NCI-H1417 treated with DMSO at 0.1 percent for 48 hours (cell line): Measurements from ENCODE around the gene PSG7.
"Not testable (repeated sequence)": the region's sequence is repeated elsewhere in the genome, so short reads cannot be mapped to it uniquely, and the experiment has no call there.

Source experiments
- DNase-seq: peaks from one replicate; lab custom pipeline; 2025; lab: John Stamatoyannopoulos, UW

Gene PSG7

DNA sequence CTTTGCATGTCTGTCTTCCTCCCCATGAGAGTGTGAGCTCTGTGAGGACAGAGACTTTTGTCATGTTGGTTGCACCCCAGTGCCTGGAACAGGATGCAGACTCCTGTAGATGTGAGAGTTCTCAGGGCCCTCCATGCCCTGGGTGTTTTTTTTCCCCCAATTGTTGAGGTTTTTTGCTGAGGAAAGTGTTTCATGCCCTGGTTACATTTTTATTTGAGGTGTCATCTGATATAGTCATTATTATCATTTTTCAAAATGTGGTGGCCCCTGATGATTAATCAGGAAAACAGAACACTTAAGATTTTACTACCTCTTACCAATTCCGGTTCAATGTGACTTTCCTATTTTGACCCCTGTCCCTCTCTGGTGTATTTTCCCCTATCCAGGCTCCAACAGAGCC lies 20.1 kb downstream of the PSG7 start:
- not testable (repeated sequence) for DNase-seq

DNA sequence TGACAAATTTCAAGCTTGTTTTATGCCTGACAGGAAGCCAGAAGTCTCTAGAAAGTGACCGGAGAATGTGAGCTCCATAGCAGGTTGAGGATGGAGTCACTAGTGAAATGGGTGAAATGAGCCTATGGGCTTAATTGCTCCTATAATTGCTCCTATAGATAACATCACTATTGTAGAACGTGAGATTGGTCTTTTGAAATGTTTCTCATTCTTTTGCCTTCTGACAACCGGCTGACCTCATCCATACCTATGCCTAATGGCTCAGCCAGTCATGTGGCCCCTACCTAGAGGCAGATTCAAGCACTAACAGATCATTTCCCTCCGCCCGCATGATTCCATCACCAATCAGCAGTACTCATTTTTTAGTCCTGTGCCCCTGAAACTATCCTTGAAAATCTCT lies 23.5 kb downstream of the PSG7 start:
- DNase-seq = not testable (repeated sequence)

DNA sequence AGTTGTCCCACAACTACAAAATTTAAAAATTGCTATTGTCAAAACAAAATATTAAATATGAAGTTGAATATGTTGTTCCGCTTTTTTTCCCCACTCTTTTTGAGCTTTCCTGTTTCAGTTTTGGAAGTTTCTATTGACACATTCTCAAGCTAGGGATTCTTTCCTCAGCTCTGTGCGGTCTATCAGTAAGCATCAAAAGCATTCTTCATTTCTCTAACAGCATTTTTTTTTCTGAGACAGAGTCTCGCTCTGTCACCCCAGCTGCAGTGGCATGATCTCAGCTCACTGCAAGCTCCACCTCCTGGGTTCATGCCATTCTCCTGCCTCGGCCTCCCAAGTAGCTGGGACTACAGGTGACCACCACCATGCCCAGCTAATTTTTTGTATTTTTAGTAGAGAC lies 24.1 kb downstream of the PSG7 start:
- DNase-seq = not testable (repeated sequence)

DNA sequence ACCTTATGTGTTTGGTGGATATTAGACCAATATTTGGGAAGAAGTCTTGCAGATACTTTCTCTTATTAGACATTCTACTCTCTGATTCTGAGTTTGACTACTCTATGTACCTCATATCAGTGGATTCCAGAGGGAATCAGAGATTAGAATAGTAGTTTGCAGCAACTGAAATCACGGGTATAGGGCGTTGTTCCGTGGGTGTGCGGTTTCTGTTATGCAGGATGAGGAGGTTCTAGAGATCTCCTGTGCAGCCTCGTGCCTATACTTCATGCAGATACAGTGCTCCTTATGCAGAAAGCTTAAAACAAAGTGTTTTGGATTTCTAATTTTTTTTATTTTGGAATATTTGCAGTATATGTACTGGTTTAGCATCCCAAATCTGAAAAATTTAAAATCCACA lies 25.3 kb downstream of the PSG7 start:
- not testable (repeated sequence) for DNase-seq

DNA sequence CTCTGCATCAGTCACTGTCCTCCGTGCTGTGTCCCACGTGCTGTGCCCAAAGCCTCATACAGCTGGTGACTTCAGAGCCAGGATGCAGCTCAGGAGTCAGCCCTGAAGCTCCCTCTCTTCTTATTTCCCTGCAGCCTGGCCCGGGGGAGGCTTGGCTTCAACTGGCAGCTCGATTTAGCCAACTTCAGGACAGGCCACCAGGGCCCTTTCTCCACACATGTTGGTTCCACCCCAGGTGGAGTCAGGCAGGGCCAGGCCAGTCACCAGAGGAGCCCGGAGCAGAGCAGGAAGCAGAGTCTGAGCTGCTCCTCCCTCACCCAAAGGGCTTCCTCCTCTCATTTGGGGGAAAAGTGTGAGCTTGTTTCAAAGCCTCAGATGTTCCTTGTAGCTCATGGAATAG lies 30.8 kb downstream of the PSG7 start:
- DNase-seq = not testable (repeated sequence)

DNA sequence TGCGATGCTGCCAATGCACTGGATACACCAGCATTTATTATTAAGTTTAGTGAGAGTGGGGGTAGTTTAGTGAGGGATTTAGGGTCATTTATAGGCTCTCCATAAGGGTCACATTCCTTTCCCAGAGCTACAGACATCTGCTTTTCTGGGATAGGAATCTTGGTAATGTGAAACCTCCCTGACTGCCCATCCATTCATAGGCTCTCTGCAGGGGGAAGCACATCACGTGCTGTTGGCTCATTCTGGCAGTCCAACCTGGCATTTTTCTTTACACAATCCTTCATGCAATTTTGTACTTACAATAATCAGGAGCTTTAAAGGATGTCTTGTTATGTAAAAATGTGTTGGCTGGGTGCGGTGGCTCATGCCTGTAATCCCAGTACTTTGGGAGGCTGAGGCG lies 36.4 kb downstream of the PSG7 start:
- DNase-seq = not testable (repeated sequence)

DNA sequence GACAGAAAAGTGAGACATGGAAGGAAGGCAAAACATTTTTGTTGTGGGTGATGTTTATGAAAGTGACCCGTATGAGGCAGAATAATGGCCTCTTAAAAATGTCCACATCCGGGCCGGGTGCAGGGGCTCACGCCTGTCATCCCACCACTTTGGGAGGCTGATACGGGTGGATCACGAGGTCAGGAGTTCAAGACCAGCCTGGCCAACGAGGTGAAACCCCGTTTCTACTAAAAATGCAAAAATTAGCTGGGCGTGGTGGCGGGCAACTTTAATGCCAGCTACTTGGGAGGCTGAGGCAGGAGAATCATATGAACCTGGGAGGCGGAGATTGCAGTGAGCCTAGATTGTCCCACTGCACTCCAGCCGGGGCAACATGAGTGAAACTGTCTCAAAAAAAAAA lies 37.3 kb downstream of the PSG7 start:
- DNase-seq = not testable (repeated sequence)

DNA sequence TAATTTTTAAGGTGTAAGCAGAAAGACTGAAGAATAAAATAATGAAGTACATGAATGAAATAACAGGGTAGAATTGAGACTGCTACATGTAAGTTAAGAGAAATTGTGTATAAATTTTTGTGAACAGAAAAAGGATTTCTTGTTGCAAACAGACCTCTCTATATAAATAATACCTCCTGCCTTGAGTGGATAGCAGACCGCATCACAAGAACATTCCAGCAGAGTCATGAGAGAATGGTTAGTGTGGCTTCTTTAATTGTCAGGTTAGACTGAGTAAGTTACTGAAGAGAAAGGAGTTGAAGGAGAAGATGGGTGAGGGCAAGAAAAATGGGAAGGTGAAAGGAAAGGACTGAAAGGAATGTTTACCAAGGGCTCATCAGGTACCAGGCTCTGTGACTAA lies 37.9 kb downstream of the PSG7 start:
- not testable (repeated sequence) for DNase-seq

DNA sequence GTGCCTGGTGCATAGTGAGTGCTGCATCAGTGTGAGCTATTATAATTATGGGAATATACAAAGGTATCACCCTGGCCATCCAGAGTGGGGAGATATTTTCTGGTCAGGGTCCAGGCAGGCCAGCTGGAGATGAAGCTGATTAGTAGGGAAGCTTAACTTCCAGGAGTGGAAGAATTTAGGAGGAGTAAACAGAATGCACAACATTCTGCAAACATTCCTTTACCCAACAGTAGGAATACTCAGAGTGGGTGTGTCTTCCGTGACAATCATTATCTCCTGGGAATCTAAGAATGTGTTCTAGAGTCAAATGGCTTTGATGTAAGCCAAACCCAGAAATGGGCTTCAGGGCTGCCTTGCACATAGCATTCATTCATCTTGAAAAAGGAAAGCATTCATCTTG lies 38.4 kb downstream of the PSG7 start:
- DNase-seq = not testable (repeated sequence)

DNA sequence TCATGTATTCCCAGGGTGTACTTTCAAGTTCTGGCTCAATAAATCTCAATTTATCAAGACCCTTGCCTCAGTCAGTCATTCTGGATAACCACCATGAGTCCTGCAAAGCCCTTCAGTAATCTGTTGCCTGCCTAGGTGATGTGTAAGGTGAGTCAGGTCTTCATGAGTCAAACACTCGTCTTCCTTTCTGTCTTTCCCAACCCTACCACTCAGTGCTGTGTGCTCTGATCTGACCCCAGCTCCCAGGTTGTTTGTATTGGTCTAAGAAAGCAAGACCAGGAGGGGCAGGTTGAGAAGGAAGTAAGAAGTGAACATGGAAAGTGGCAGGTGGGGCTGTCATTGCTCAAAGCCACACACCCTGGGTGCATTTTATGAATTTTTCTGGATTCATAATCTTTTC lies 39.3 kb downstream of the PSG7 start:
- DNase-seq = not testable (repeated sequence)

DNA sequence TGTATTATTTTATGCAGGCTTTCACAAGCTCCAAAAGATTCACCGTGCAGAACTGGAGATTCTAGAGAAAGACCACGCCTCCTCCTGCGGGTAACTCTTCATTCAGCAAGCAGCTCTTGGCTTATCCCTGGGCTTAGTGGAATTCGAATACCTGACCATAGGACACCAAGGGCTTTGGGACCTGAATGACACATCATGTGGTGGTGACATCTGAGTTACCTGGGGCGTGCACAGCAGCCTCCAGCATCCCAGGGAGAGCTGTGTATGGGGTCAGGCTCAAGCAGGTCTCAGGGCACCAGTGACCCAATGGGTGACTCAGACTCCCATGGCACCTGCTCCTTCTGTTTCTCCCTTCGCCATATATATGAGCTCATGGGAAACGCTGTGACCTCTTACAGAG lies 46.6 kb downstream of the PSG7 start:
- DNase-seq = not testable (repeated sequence)

DNA sequence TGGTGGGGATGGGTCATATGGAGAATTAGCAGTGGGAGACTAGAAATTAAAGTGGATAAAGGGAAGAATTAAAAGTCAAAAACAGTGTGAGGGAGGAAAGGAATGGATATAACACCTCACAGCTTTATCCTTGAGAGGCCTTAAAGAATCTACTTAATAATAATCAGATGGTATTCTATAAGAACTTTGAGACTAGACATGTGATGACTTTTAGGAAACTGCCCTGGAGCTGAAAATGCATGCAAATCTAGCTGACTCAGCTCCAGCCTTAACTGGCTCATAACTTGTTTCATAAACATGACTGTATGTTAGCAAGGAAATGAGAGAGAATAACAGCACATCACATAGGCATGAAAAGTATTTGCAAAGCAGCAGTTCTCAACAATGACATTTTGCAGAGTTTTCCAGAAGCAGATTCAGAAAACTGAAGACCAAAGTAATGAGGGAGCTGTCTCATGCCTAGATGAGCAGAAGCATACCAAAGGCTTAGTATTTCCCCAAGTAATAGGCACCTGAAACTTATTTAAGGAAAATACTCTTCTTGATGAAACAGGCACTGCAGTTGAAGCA lies 49.0 kb downstream of the PSG7 start:
- DNase-seq = not testable (repeated sequence)

DNA sequence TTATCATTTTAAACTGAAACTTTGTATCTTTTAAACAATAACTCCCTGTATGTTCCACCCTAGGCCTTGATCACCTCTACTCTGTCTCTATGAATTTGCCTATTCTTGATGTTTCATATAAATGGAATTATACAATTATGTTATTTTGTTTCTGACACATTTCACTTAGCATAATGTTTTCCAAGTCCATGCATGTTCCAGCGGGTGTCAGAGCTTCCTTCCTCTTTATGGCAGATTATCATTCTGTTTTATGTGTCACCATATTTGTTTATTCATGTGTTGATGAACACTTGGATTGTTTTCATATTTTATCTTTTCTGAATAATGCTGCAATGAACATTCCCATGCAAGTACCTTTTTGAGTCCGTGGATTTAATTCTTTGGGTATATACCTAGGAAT lies 54.3 kb downstream of the PSG7 start:
- DNase-seq = not testable (repeated sequence)

DNA sequence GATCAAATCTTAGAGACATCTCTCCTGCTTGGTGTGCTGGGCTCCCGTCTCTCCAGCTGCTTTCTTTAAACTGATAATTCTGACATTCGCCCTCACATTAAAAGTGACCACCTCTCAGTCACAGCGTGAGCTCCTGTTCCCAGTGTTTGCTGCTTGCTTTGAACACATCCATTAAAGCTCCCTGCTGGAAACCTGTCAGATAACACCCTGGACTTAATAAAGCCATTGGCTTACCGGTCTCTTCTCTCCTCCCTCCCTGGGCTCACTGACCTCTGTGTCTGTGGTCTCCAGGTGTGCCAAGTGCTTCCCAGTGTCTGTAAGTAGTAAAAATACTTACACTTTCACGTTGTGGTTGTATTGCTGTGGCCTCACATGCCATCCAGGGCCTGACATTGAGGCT lies 55.0 kb downstream of the PSG7 start:
- DNase-seq = not testable (repeated sequence)

DNA sequence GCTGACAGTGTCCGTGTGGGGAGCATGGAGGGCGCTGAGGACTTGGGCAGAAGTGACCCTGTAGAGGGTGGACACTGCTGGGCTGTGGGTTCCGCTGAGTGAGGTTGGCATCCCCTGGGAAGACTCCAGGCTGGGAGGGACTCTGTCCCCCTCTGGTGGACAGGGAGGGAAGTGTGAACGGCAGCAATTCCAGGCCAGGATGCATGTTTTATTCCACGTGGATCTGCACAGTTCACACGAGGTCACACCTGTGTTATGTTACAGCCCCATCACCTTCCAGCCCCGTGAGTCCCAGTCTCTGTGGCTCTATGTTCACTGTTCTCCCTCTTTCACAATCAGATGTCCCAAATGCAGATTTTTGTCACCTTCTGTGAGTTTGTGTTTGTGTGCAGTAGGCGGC lies 55.7 kb downstream of the PSG7 start:
- not testable (repeated sequence) for DNase-seq

DNA sequence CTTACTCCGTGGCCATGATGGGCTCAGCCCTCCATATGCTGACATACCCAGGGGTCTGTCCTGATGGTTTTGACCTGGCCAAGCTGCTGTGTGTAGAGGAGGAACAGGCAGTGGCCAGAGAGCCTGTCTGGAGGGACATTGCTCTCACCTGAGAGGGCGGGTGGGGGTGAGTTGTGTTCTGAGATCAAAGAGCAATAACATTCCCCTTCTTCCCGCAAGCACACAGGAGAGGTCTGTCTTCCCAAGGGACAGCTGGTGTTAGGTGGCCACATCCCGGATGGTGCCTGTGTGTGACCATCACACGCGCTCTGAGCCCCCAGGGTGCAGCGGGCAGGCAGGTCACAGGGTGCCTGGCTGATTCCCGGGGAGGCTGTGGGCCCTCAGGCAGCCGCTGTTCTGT lies 56.4 kb downstream of the PSG7 start:
- not testable (repeated sequence) for DNase-seq

DNA sequence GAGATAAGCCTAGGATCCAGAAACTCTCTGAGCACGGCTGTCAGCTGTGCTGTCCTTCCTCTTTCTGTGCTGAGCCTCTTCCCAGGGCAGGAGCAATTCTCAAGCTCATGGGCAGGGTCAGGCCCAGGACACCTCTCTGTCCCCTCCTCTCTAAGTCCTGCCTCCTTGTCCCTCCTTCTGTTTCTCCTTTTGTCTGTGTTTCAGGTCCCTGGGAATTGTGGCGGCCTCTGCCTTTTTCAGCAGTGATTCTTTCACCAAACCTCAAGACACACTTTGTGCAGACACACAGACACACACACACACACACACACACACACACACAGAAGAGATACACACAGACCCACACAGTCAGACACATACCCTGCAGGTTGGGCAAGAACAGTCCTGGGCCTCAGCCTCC lies 57.4 kb downstream of the PSG7 start, which contains the start of gene PSG1:
TSS of gene PSG1 (minus strand) at position 101 of the 400 bp plus-strand sequence. CDS start 132 bp downstream, outside the sequence.
- DNase-seq = no peak

DNA sequence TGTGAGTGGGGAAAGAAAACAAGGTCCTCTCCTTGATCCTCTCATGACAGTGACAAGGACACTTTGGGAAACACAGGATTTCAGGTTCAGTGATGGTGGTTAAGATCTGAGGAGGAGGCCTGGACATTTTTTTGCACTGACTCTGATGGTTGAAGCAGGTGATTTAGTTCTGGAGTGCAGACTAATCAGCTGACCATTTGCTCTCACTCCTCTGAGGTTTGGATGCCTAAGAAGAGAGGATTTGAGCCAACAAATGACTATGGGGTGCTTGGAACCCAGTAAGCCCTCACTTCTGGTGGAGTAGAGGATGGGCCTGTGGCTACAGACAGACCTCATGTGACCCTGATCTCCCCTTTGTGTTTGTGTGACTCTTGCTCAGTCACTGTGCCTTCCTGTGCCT lies 60.4 kb downstream of the PSG7 start:
- not testable (repeated sequence) for DNase-seq

DNA sequence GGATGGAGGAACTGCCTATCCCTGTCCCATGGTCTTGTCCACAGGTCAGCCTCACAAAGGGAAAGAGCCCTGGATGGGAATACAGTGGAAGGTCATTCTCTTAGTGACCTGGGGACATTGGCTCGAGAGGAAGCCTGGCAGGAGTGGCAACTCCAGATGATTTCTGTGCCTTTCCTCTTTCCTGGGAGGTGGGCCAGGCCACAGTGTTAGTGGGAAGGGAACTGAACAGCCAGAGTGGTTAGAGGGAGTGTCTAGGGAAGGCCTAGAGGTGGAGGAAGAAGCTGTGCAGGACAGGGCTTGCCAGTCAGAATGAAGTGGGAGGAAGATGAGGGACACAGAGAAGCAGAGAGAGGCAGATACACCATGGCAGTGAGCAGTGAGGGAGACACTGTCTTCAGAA lies 61.1 kb downstream of the PSG7 start:
- not testable (repeated sequence) for DNase-seq

DNA sequence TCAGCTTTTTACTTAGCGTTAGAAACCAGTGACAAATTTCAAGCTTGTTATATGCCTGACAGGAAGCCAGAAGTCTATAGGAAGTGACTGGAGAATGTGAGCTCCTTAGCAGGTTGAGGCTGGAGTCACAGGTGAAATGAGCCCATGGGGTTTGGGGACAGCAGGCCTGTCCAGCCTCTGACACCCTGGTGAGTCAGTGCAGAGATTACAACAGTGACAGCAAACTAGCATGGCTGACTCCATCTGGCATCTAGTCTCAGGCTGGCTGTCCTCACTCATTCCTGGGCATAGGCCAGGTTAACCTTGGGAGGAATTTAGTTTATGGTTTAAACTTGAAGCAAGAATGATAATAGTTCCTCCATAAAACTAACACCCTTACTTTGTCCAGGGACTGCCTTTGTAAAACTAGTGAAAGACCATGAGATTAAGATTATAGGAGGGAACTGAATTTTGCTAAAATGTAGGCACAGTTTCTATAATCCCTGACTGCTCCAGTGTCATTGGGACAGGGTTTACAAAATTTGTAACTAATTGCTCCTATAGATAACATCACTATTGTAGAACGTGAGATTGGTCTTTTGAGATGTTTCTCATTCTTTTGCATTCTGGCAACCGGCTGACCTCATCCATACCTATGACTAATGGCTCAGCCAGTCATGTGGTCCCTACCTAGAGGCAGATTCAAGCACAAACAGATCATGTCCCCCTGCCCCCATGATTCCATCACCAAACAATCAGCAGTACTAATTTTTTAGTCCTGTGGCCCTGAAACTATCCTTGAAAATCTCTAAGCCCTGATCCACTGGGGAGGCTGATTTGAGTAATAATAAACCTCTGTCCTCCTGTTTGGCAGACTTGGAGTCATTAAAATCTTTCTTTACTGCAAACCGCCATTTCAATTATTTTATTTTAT lies 61.9 kb downstream of the PSG7 start:
- not testable (repeated sequence) for DNase-seq

DNA sequence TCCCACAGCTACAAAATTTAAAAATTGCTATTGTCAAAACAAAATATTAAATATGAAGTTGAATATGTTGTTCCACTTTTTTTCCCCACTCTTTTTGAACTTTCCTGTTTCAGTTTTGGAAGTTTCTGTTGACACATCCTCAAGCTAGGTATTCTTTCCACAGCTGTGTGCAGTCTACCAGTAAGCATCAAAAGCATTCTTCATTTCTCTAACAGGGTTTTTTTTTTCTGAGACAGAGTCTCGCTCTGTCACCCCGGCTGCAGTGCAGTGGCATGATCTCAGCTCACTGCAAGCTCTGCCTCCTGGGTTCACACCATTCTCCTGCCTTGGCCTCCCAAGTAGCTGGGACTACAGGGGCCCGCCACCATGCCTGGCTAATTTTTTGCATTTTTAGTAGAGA lies 62.9 kb downstream of the PSG7 start:
- not testable (repeated sequence) for DNase-seq
